ENCODE measurements around the gene IL1RL2.

IL1RL2 gene

DNA sequence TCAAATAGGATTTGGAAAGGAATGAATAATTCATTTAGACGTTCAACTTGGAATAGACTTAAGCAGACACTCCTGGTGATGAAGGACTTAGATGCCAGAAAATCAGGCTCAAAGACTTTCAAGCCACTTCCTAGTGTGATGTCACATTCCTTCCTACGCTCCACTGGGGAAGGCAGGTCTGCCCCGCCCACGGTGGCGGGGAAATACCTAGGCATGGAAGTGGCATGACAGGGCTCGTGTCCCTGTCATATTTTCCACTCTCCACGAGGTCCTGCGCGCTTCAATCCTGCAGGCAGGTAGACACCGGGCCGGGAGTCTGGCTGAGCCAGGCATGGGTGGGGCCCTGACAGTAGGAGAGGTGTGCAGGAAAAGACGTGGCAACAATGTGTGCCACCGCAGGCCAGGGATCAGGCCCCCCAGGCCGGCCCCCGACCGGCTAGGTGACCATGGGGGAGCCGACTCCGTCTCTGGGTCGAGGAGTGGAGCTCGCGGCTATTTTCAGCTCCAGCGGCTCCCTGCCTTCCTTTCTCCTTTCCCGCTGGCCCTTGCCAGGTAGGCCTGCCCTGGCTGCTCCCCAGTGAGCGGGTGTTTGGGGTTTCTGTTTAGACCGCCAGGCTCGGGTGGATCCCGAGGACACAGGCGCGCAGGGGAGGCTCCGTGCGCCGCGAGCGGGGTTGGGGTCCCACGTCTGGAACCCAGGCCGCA lies at the start of gene IL1RL2:
Gene IL1RL2, plus strand, starts transcription at position 233 of the 705 bp plus-strand sequence. CDS start 845 bp downstream, outside the sequence.
- no peak for DNase-seq (ENCODE audit: low read depth)

DNA sequence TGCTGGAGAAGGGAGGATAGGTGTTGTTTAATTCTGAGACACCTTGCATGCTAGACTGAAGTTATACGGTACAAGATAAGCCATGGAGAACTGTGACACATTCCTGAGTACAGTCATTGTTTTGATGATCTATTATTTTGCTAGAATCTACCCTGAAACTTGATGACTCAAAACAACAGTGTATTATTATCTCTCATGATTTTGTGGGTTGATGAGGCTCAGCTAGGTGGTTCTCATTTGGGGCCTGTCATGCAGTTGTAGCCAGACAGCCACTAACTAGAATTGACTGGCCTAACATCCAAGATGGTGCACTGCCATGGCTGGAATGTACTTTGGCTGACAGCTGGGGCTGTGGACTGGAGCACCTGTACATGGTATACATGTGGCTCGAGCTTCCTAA lies 49.7 kb upstream of the IL1RL2 start:
- DNase-seq (ENCODE audit: low read depth): no peak

DNA sequence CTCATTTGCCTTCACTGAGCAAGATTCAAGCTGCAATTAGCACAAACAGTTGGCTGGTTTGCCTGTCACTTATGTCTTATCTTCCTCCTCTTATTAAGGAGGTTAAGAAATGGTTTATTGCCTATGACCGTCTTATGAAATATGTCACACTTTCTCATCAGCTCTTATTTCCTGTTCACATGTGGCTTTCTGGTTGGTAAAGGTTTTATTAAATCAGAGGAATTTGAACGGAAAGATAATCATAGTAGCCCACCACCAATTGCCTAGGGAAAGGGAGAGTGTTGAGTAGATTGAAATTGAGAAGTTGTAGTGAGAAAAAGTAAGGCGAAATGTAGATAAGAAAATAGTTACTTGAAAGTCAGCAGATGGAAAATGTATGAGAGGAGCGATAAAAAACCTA lies 48.5 kb upstream of the IL1RL2 start:
- no peak for DNase-seq (ENCODE audit: low read depth)

DNA sequence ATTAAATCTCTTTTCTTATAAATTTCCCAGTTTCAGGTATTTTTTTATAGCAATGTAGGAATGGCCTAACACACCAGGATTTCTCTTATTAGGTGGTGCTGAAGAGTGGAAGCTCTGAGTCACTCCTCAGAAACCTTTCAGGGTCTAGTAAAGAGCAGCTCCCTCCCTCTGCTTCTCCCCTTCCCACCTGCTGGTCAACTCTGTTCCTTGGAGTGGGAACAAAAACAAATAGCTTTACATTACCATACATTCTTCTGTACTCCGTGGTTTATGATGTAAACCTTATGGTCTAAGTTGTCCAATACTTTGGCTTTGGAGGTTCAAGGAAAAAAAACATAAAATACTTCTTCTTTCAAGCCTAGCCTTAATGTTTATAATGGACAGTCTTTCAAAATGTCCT lies 47.0 kb upstream of the IL1RL2 start:
- DNase-seq (ENCODE audit: low read depth): no peak

DNA sequence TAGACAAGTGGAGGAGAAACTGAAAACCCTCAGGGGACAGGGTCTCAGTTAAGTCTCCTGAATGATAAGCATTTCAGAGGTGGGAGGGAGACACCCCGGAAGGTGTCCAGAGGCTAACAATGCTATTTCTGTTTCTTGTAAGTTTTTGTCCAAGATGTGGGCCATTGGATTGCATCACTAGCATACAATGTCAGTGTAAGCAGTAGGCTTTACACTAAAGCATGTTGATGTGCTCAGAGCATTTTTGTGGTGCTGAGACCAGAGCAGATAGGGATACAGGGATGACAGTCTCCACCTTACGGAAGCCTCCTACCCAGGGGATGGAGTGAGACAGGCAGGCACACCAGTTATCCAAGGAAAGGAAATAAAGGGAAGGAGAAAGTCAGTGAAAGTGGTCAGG lies 46.4 kb upstream of the IL1RL2 start:
- no peak for DNase-seq (ENCODE audit: low read depth)

DNA sequence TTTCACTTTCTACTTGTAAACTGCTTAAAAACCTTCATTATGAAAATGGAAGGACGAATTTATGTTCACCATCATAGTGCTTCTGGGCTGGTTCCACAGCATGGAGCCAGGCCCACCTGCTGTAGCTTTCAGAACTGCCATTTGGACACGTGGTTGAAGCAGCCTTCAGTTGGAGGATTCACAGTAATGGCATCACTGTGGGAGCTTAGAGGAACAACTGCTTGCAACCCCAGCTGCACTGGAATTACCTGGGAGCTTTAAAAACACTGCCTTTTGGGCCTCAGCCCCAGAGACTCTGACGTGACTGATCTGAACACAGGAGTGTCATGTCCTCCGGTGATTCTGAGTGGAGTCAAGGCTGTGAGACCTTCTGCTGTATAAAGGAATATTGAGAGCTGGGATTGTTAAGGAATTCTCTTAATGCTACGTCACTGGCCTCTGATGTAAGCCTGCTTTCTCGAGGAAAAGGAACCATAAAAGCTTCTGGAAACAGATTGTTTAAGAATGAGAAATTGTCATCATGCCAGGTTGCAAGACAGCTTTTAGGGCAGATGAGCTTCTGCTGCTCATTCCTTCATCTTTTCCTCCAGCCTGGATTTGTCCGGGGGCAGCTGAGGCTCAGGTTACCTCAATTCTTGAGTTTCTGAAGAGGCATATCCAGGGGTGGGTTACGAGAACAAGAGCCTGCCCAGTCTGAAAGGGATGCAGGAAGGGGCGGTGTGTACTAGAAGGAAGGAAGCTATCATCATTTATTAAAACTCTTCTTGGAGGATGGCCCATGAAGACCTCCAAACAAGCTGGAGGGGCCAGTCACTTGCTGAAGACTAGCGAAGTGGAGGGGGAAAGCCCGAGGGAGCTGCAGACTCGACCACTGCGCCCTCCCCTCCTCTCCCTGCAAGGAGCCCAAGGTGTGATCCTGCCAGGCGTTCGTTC lies 45.5 kb upstream of the IL1RL2 start:
- no peak for DNase-seq (ENCODE audit: low read depth)

DNA sequence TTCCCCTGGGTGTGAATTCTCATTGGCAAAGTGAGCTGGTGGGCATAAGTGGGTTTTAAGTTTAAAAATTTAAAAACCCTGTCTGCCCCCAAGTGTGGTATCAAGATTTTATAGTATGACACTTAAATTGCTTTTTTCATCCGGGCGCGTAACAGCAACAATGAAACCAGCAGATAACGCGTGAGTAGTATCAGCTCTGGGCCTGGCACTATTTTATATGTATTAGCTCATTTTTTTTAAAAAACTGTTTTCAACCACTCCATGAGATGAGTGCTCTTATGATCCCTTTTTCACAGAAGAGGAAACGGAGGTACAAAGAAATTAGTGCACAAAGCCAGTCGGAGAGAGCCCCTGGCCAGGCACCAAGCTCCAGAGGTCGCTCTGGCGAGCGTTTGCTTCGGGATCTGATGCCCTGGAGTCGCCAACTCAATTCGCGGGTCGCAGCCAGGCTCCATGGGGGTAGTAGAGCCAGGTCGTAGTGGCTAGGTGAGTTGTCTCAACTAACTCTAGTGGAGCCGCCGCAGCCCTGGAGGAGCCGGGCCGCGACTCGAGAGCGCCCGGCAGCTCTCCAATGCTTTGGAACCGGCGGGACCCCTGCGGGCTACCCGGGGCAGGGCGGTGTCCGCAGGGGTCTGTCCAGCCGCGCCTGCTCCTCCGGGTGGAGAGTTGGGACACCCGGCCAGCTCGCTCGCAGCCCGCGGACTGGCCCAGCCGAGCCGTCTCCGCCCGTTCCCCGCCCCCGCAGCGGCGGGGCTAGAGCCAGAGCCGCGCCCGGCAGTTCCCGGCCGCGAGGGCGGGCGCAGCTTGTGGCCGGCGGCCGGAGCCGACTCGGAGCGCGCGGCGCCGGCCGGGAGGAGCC lies 44.6 kb upstream of the IL1RL2 start, which contains the start of gene IL1R1:
Gene IL1R1, plus strand, starts transcription at position 777 of the 859 bp plus-strand sequence. CDS start 14,979 bp downstream, outside the sequence.
- no peak for DNase-seq (ENCODE audit: low read depth)

DNA sequence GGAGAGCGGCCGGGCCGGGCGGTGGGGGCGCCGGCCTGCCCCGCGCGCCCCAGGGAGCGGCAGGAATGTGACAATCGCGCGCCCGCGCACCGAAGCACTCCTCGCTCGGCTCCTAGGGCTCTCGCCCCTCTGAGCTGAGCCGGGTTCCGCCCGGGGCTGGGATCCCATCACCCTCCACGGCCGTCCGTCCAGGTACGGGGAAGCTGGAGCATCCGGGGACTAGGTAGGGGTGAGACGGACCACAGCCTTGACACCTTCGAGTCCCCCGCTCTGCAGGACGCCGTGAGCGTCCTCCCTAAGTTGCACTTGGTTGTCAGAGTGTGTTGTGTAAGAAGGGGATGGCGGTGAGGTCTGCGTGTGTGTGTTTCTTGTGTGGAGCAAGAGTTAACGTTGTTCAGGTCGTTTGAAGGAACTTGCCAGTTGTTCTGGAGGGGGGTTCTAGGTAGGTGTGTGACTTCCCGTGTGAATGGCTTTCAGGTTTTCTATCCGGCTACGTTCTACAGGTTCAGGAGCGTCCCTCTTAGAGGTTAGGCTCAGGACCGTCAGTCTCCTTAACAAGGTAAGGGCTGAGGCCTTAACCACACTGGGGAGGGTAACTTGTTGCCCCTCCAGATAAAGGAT lies 43.9 kb upstream of the IL1RL2 start:
- no peak for DNase-seq (ENCODE audit: low read depth)

DNA sequence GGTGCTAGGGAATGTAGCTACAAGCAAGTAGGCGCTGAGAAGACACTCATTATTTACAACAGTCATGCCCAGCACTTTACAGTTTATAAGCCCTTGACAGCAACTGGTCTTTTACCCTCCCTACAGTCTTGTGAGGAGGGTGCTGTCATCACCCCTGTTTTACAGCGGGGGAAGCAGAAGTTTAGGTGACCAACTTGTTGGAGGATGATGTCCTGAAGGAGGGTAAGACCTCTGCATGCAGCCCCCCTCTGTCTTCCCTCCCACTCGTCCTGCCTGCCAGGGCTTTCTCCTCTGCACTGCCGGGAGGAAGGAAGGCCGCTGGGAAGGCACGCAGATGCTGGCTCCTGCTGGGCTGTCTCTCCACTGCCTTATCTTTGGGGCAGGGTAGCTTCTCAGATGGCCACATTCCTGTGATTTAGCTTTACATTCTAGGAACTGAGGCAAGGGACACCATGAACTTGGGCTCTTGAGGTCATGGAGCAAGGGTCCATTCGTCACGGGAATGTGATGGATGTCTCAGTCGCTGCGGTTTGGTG lies 43.3 kb upstream of the IL1RL2 start:
- no peak for DNase-seq (ENCODE audit: low read depth)

DNA sequence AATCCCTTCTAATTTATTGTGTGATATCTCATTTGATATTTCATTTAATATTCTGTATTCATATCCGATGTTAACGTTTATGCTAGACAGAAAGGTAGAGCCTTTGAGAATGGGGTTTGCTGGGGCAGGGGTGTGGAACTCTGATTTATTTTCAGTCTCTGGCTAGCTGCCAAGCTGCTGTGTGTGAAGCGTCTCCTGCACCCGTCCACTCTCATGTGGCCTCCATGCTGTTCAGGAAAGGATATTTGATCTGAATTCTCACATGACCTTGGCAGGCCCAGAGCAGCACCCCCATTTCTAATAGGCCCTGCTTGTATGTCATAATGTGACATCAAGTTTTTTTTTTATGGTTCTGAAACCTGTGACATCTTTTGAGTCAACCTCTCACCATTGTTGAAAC lies 42.7 kb upstream of the IL1RL2 start:
- DNase-seq (ENCODE audit: low read depth): no peak

DNA sequence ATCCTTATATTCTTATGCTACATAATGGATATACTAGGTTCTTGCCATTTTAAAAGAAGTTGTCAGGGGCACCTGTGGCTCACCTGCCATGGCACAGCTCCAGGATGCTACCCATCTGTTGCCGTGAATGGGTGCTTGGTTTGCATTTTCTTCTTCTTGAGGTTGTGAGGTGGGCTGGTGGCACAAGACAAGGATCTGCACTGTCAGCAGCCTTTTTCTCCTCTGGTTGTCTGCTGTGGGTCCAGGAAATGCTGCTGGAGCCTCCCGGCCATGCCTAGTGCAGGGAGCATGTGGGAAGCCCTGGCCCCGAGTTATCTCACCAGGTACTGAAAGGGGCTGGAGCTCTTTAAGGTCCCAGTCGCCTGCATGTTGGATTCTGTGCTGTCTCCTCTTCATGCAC lies 41.7 kb upstream of the IL1RL2 start:
- DNase-seq (ENCODE audit: low read depth): no peak

DNA sequence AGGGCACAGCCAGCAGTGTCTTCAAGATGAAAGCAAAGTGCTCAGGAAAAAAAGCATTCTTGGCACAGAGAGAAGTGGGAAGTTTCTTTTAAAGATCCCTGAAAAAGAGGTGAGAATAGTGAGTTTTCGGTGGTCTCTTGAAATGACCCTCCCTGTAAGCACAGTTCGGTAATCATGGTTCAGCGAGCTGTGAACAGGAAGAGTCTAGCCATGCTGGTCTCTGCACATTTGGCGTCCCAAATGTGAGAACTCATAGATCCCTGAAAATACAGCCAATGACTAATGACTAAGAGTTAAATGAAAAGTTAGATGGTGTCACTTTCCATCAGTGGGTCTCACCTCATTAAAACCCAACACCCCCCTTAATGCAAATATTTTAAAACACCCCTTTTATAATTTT lies 40.9 kb upstream of the IL1RL2 start:
- DNase-seq (ENCODE audit: low read depth): no peak

DNA sequence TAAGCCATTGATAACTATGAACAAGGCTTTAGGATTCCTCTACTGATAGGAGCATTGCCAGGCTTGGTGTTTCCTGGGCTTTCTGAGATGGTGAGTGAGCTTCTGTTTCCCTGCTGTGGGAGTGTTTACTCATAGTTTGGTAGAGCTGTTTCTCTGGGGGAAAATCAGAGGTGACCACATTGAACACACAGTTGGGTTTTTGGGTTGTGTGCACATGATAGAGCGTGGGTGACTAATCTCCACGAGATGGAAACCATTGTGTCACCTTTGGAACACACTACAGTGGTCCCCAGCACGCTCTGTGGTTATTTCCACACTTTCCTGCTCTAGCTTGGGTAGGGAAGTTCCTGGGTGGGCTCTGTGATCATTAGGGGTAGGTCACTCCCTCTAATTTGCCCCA lies 38.9 kb upstream of the IL1RL2 start:
- peak; percentile 35 for DNase-seq (ENCODE audit: low read depth)

DNA sequence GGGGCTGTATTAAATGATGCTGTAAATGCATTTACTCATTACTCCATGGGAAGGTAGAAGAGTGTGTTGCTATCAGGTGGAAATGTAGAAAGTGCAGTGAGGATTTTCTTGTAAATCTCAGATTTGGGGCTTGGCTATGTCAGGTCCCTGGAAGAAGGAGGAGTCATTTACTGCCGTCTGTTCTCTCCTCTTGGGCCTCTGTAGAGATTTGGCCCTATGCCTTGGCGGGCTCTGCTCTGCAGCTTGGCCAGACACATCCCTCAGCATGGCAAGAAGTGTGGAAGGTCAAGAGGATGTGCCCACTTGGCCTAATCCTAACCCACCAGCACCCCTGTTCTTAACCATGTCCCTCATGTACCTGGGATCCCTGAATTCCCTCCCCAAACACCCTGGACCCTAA lies 37.6 kb upstream of the IL1RL2 start:
- DNase-seq (ENCODE audit: low read depth): no peak

DNA sequence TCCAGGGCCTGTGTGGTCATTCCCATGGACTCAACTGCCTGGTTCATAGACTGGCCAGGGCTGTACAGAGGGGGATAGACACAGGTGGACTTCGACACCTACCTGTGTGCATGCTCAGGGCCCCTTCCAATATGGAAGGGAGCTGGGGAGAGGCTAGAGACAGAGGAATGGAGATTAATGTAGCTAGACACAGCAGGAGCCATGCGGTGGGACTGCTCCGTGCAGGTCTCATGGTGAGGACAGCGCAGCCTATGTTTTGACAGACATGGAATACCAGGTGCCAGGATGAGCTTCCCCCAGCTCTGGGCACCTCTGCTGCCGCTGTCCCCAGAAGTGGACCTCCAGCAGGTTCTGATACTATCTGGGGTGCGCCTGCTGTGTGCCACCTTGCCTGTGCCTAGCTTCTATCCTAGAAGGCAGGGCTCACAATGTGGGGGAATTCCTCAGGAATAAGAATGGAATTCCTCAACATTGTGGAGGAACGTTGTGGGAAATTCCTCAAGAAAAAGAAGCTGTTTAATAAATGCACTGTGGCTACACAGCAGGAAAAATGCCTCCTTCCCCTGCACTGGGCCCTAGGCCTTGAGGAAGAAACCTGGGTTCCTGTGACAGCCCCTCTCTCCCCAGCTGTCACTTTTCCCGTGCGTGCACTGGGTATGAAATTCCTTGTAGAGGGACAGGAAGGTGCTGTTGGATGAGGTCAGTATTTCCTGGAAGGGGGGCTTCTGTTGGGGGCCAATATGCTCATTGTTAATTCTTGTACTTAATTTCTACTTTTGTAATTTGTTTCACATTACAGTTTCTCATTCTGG lies 37.0 kb upstream of the IL1RL2 start:
- DNase-seq (ENCODE audit: low read depth): no peak

DNA sequence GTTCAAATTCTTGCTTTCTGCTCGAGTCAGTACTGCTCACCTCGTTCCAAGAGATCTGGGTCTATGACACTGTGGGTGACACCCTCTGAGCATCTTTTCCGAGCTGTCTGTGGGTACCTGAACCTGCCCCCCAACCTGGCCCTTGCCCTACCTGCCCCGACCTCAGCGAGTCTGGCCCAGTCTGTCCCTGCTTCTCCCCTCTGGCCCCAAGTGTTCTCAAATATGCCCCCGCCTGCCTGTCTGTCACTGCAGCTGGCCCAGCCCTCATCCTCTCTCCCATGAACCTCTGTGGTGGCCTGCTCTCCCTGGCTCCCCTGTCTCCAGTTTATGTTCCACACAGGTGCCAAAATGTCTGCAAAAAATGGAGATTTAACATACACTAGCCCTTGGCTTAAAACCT lies 32.5 kb upstream of the IL1RL2 start:
- no peak for DNase-seq (ENCODE audit: low read depth)

DNA sequence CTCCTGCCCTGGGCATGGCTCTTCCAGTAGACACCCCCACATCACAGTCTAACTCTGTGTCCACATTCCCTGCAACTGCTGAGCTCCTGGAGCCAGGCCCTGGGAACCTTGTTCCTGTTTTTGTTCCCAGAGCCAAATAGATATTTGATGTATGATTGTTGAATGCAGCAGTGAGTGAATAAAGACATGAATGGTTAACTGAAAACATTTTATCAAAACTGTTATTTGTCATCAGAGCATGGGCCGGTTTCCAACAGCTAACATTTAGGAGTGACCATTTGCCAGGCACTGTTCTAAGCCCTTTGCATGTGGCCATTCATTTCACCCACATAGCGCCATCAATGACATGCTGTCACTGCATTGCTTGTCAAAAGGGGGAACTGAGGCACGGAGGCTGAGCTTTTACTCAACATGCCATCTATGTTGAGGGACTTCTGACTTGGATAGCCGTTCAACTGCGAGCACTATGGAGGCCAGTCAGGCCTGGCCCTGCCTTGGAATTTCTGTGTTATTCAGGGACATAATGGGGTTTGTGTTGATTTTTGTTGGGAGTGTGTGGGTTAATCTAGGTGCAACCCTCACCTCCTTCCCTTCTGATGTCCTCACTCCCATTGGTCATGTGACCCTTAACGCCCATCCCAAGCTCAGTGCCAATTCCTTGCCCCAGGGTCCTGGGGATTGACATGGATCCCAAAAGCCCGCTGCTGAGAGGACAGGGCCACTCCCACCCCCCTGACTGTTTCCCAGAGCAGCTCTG lies 31.7 kb upstream of the IL1RL2 start:
- no peak for DNase-seq (ENCODE audit: low read depth)

DNA sequence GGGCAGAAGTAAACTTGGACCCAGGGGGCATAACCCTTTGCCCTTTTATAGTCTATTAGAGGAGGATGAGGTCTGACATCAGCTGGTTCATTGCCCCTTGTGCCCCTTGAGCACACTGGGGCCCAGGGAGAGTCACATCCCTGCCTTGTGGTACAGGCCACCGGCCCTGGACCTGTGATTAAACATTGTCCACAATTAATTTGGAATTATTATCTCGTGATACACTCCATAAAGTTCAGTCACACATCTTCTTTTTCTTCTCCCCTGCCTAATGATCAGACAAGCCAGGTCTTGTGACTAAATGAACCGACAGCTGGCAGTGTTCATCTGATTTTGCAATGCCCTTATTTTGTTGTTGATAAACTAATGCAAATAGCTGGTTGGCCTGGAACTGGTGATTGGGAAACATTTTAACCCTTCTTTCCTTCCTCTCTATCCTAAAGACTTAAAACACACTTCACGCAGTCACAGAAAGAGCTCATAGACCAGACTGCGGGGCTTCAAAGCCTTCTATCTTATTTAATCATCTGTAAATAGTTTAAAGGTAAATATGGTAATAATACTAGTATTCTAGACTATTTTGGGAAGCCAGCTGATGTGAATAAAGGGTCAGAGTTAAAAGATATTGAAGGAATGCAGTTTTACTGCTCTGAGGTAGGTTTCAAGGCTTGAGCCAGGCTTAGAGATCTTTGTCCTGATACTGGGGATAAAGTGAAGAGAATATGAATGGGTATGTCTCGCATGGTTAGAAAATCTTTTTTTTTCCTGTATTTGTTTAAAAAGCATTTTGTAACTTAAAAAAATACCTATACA lies 30.9 kb upstream of the IL1RL2 start:
- DNase-seq (ENCODE audit: low read depth): no peak
